Measurements from ENCODE around the gene SLC45A1. TPM values are rescaled to one million over a fixed set of nuclear protein-coding genes. Genes with fewer than 3 reads are reported as not detected.

SLC45A1 gene
- total and polyA plus RNA-seq, 2 experiments from 2014 or later: 0.34 to 0.42 TPM

DNA sequence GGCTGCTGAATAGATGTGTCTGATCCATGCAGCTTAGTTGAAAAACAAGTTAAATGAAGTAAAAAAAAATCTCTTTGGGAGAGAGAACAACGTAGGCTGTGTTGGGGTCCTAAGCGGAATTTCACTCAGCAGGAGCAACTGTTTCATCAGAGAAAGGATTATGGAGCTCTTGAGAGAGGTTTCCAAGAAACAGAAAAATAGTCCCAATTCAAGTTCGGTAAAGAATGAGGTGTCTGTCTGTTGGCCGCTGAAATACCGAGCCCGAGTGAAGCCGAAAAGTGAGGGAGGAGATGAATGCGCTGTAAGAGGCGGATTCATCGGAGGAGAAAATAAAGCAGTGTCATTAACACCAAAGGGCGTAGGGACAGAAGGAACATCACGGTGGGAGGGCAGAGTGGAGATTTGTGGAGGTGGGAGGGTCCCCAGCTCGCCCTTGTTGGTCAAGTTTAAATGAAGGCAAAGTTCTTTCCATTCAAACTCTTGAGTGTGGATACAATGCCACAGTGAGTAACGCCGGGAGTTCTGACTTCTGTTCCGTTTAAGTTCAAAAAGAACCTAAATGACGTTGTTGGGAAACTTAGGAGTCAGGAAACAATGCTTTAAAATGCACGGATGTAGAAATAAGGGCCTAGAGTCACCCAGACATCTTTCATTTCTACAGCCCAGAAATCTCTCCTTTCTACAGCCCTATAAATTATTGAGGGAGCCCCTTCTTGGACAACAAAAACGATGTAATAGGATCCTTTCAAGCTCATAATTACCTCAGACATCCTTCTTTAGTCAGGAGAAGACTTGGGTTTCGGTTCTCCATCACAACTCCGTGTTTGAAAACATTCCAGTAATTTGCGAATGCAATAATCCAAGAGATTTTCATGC lies 15.6 kb upstream of the SLC45A1 start:
- TF ChIP-seq, protein P1, sequence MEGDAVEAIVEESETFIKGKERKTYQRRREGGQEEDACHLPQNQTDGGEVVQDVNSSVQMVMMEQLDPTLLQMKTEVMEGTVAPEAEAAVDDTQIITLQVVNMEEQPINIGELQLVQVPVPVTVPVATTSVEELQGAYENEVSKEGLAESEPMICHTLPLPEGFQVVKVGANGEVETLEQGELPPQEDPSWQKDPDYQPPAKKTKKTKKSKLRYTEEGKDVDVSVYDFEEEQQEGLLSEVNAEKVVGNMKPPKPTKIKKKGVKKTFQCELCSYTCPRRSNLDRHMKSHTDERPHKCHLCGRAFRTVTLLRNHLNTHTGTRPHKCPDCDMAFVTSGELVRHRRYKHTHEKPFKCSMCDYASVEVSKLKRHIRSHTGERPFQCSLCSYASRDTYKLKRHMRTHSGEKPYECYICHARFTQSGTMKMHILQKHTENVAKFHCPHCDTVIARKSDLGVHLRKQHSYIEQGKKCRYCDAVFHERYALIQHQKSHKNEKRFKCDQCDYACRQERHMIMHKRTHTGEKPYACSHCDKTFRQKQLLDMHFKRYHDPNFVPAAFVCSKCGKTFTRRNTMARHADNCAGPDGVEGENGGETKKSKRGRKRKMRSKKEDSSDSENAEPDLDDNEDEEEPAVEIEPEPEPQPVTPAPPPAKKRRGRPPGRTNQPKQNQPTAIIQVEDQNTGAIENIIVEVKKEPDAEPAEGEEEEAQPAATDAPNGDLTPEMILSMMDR (IDR thresholded peaks at IDR 0.05; ENCODE audit: low read depth, low read length): no peak
- H3K4me3 ChIP-seq: no peak overlapping the region
- no peaks in the 10 kb centered on the region for H3K27me3 ChIP-seq
- no peak overlapping the region for H3K27ac ChIP-seq
- H3K36me3 ChIP-seq: no peaks in the 10 kb centered on the region
- DNase-seq (ENCODE audit: low read depth in 1 of 2, low spot score in 1 of 2): peak in 1 of 2 donors; percentile 16
- no peaks in the 10 kb centered on the region for H3K4me1 ChIP-seq (ENCODE audit: low read depth)
- H3K9me3 ChIP-seq (ENCODE audit: low read depth): no peaks in the 10 kb centered on the region

DNA sequence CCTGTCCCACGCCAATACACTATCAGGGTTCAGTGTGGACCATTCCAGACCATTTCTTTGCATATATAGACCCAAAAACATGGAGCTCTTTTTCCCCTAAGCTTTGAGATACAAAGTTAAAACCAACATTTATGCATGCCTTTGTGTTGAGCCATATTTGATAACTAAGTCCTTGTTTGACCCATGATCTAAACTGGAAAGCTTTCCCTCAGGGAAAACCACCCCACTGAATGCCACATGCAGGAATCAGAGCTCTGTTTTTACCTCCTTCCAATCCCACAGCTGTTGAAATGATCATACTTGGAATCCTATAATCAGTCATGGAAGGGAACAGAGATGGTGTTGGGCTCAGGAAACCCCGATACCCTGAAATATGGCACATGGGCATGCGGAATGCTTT lies 14.8 kb upstream of the SLC45A1 start:
- no peak overlapping the region for H3K4me3 ChIP-seq
- H3K36me3 ChIP-seq: no peaks in the 10 kb centered on the region
- TF ChIP-seq, protein P1 (IDR thresholded peaks at IDR 0.05; ENCODE audit: low read depth, low read length): no peak
- H3K9me3 ChIP-seq (ENCODE audit: low read depth): no peaks in the 10 kb centered on the region
- no peaks in the 10 kb centered on the region for H3K27me3 ChIP-seq
- no peak overlapping the region for H3K27ac ChIP-seq
- DNase-seq (ENCODE audit: low read depth in 1 of 2, low spot score in 1 of 2): peak in 1 of 2 donors; percentile 58
- no peaks in the 10 kb centered on the region for H3K4me1 ChIP-seq (ENCODE audit: low read depth)

DNA sequence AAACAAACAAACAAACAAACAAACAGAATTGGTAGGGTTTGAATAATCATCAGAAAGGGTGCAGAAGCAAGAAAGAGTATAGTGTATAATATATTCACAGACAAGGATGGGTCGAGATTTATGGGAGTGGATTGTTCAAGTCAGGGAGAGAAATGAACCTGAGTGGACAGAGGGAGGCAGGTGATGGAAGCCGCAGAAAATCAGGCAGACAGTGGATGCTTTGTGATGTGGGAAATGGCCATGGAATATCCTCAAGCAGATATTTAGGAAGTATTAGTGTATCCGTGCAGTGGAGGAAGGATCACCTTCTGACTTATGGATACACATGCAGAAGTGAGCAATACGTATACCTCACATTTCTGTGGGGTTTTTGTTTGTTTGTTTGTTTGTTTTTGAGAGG lies 14.0 kb upstream of the SLC45A1 start:
- TF ChIP-seq, protein P1 (IDR thresholded peaks at IDR 0.05; ENCODE audit: low read depth, low read length): no peak
- DNase-seq (ENCODE audit: low read depth in 1 of 2, low spot score in 1 of 2): no peak

DNA sequence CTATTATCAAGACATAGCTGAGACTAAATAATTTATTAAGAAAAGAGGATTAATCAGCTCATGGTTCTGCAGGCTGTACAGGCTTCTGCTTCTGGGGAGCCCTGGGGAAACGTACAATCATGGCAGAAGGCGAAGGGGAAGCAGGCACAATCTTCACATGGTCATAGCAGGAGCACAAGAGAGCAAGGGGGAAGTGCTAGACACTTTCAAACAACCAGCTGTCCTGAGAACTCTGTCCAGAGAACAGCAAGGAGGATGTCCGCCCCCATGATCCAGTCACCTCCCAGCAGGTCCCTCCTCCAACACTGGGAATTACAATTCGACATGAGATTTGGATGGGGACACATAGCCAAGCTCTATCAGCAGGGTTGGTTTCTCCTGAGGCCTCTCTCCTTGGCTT lies 10.3 kb upstream of the SLC45A1 start:
- Histone ChIP-seq H3K4me3 (no peak overlapping the region), H3K9me3 (ENCODE audit: low read depth) (no peaks in the 10 kb centered on the region), H3K36me3 (no peaks in the 10 kb centered on the region), H3K27me3 (no peaks in the 10 kb centered on the region), H3K27ac (no peak overlapping the region), H3K4me1 (ENCODE audit: low read depth) (no peaks in the 10 kb centered on the region)
- TF ChIP-seq, protein P1 (IDR thresholded peaks at IDR 0.05; ENCODE audit: low read depth, low read length): no peak
- DNase-seq (ENCODE audit: low read depth in 1 of 2, low spot score in 1 of 2): no peak

More for the DNA sequence above, 14.0 kb upstream of the SLC45A1 start:
- Histone ChIP-seq H3K27ac (no peak overlapping the region), H3K4me3 (no peak overlapping the region), H3K36me3 (no peaks in the 10 kb centered on the region), H3K27me3 (no peaks in the 10 kb centered on the region), H3K9me3 (ENCODE audit: low read depth) (no peaks in the 10 kb centered on the region), H3K4me1 (ENCODE audit: low read depth) (no peaks in the 10 kb centered on the region)

DNA sequence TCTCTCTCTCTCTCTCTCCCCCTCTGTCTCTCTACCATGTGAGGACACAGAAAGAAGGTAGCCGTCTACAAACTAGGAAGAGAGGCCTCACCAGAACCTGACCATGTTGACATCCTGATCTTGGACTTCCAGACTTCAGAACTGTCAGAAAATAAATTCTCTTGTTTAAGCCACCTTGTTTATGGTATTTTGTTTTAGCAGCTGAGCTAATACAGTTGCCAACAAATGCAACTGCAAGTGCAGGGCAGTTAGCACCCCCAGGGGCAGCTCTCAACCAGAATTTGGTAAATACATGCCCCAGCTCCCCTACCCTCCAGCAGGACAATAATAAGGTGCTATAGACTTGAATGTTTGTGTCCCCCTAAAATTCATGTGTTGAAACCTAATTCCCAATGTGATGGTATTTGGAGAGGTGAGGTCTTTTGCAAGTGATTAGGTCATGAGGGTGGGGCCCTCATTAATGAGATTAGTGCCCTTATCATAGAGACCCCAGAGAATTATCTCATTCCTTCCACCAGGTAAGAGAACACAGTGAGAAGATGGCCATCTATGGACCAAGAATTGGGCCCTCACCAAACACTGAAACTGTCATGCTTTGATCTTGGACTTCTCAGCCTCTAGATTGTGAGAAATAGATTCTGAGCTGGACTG lies 6.7 kb upstream of the SLC45A1 start:
- Histone ChIP-seq H3K9me3 (ENCODE audit: low read depth) (no peaks in the 10 kb centered on the region), H3K36me3 (no peaks in the 10 kb centered on the region), H3K27me3 (peaks cover 3% of the 10 kb centered on the region), H3K4me3 (no peak overlapping the region), H3K27ac (no peak overlapping the region), H3K4me1 (ENCODE audit: low read depth) (no peaks in the 10 kb centered on the region)
- TF ChIP-seq, protein P1 (IDR thresholded peaks at IDR 0.05; ENCODE audit: low read depth, low read length): no peak
- no peak for DNase-seq (ENCODE audit: low read depth in 1 of 2, low spot score in 1 of 2)

Data from cardiac muscle cell (in vitro differentiated cells and primary cell).